Measurements from ENCODE around the gene LCT. TPM values are rescaled to one million over a fixed set of nuclear protein-coding genes. Genes with fewer than 3 reads are reported as not detected.

Gene LCT
- total and polyA plus RNA-seq, 2 of the 4 experiments (the other 2 are of a cell fraction): under 0.01 TPM; not detected in 1

- no peak overlapping the region for H4K91ac ChIP-seq (ENCODE audit: insufficient read depth, low read depth, low read length)
- no peaks in the 10 kb centered on the region for H3K27me3 ChIP-seq (ENCODE audit: control insufficient read depth, insufficient read depth, low read length)
- dilution Hi-C loops (cut with HindIII; ENCODE audit: low sequenced_read_pairs, unreplicated experiment) (no loop called here), in situ Hi-C loops (cut with MboI; ENCODE audit: low sequenced_read_pairs) (no loop called here), intact Hi-C loops (cut with micrococcal nuclease) (no loop called here)
- H3K18ac ChIP-seq (ENCODE audit: low read depth, low read length): no peak overlapping the region
- H3K9ac ChIP-seq (ENCODE audit: low read depth, low read length): no peak overlapping the region
- DNase-seq: no peak
- ChIA-PET CTCF (no interaction called here), POLR2A (ENCODE audit: unreplicated experiment) (no interaction called here)
- no peak overlapping the region for H3K23ac ChIP-seq (ENCODE audit: low read depth, low read length)
- H2BK20ac ChIP-seq (ENCODE audit: low read depth, low read length): no peak overlapping the region
- no peak overlapping the region for H3K4ac ChIP-seq (ENCODE audit: low read depth, low read length)
- no peak overlapping the region for H2BK5ac ChIP-seq (ENCODE audit: low read depth, low read length, poor library complexity, severe bottlenecking)
- H4K8ac ChIP-seq (ENCODE audit: low read depth in 2 of 2, low read length in 2 of 2): no peak overlapping the region
- peaks cover 10% of the 10 kb centered on the region for H3K36me3 ChIP-seq (ENCODE audit: control insufficient read depth, insufficient read depth, low read length)
- no peak overlapping the region for H2BK120ac ChIP-seq (ENCODE audit: low read depth, low read length)
- H3K14ac ChIP-seq (replicated peaks; ENCODE audit: low read depth, low read length): no peak overlapping the region
- WGBS, 2 experiments (ENCODE audit: extremely low coverage in 2 of 2, insufficient read length in 1 of 2): no CpG with 5 or more reads among the region's 5 CpGs
- no peak overlapping the region for H3K4me3 ChIP-seq (ENCODE audit: insufficient read depth, low read depth, low read length)
- H4K20me1 ChIP-seq (ENCODE audit: insufficient read depth, low read length): no peaks in the 10 kb centered on the region
- no peak overlapping the region for H3K4me2 ChIP-seq (ENCODE audit: low read depth, low read length)
- no TSS peak for BruUV-seq (replicated peaks)
- no peak overlapping the region for H2AK5ac ChIP-seq (ENCODE audit: low read depth, low read length)
- no peaks in the 10 kb centered on the region for H3K9me1 ChIP-seq (ENCODE audit: insufficient read depth, low read length)
- TF ChIP-seq BHLHE40 (IDR thresholded peaks at IDR 0.05; ENCODE audit: low read depth, low read length) (no peak), USF2 (IDR thresholded peaks at IDR 0.05; ENCODE audit: low read depth, low read length) (no peak), RAD21 (IDR thresholded peaks at IDR 0.05; ENCODE audit: low read length) (no peak), CTCF (conservative IDR thresholded peaks at IDR 0.05; ENCODE audit: low read depth, low read length) (no peak), CHD1 (IDR thresholded peaks at IDR 0.05; ENCODE audit: low read depth, low read length) (no peak), POLR2A (IDR thresholded peaks at IDR 0.05; ENCODE audit: low read depth, low read length) (no peak), FOS (IDR thresholded peaks at IDR 0.05; ENCODE audit: low read depth, low read length) (no peak)
- H2BK15ac ChIP-seq (ENCODE audit: low read depth, low read length): no peak overlapping the region
- H3K56ac ChIP-seq (ENCODE audit: extremely low read depth, insufficient read depth, low read length): no peak overlapping the region
- no peak overlapping the region for H3K27ac ChIP-seq (ENCODE audit: insufficient read depth, low read length)
- no peak for ATAC-seq (ENCODE audit: low read depth)
- H4K5ac ChIP-seq (ENCODE audit: low read depth, low read length): no peak overlapping the region
- H2AK9ac ChIP-seq (replicated peaks; ENCODE audit: low read depth, low read length, poor library complexity): no peak overlapping the region
- no peak overlapping the region for H2AFZ ChIP-seq (replicated peaks; ENCODE audit: low read length, poor library complexity)
- H3K4me1 ChIP-seq (ENCODE audit: control insufficient read depth, insufficient read depth, low read length): peaks cover 2% of the 10 kb centered on the region; the same call in 1 of the 2 replicates
- no peaks in the 10 kb centered on the region for H3K79me1 ChIP-seq (ENCODE audit: low read depth in 1 of 2, low read length in 2 of 2)
- no peaks in the 10 kb centered on the region for H3K9me3 ChIP-seq (ENCODE audit: control insufficient read depth, insufficient read depth, low read length)
Measured at GRCh38 chr2:135845997-135846396, 9.0 kb upstream of the LCT start.

Measured in IMR-90 (cell line).